ENCODE data around the gene E2F4.

E2F4 gene

GRCh38 chr16:67243481-67243880 is 51.5 kb downstream of the E2F4 start:
- no peak for DNase-seq (ENCODE audit: low read depth)
- TF ChIP-seq CTCF (IDR thresholded peaks at IDR 0.05; ENCODE audit: insufficient read depth, low read depth, low read length, missing control alignments) = no peak
- no peak overlapping the region for H3K4me3 ChIP-seq (ENCODE audit: low read length)

GRCh38 chr16:67244387-67245185 is 52.6 kb downstream of the E2F4 start:
- TF ChIP-seq CTCF (IDR thresholded peaks at IDR 0.05; ENCODE audit: insufficient read depth, low read depth, low read length, missing control alignments) = no peak
- no peak overlapping the region for H3K4me3 ChIP-seq (ENCODE audit: low read length)
- DNase-seq (ENCODE audit: low read depth) = peak; percentile 91

GRCh38 chr16:67245186-67245585 is 53.2 kb downstream of the E2F4 start:
- DNase-seq (ENCODE audit: low read depth) = no peak
- H3K4me3 ChIP-seq (ENCODE audit: low read length) = no peak overlapping the region
- TF ChIP-seq CTCF (IDR thresholded peaks at IDR 0.05; ENCODE audit: insufficient read depth, low read depth, low read length, missing control alignments) = no peak

GRCh38 chr16:67245674-67246080 is 53.7 kb downstream of the E2F4 start:
- H3K4me3 ChIP-seq (ENCODE audit: low read length) = peak overlapping the region; percentile 68
- DNase-seq (ENCODE audit: low read depth) = peak; percentile 41
- no peak for TF ChIP-seq CTCF (IDR thresholded peaks at IDR 0.05; ENCODE audit: insufficient read depth, low read depth, low read length, missing control alignments)

GRCh38 chr16:67246081-67246755 is 54.3 kb downstream of the E2F4 start:
- peak; percentile 80 for DNase-seq (ENCODE audit: low read depth)
- H3K4me3 ChIP-seq (ENCODE audit: low read length) = peak overlapping the region; percentile 68
- TF ChIP-seq CTCF (IDR thresholded peaks at IDR 0.05; ENCODE audit: insufficient read depth, low read depth, low read length, missing control alignments) = peak; percentile 33

- H3K4me3 ChIP-seq (ENCODE audit: low read length) = peak overlapping the region; percentile 68
- peak; percentile 34 for TF ChIP-seq CTCF (IDR thresholded peaks at IDR 0.05; ENCODE audit: insufficient read depth, low read depth, low read length, missing control alignments)
- peak; percentile 90 for DNase-seq (ENCODE audit: low read depth)
Measured at GRCh38 chr16:67246756-67247191, 54.8 kb downstream of the E2F4 start.
